Measurements from ENCODE around the gene CDK9.
"Not testable (repeated sequence)": the region's sequence is repeated elsewhere in the genome, so short reads cannot be mapped to it uniquely, and the experiment has no call there.

The CDK9 gene

DNA sequence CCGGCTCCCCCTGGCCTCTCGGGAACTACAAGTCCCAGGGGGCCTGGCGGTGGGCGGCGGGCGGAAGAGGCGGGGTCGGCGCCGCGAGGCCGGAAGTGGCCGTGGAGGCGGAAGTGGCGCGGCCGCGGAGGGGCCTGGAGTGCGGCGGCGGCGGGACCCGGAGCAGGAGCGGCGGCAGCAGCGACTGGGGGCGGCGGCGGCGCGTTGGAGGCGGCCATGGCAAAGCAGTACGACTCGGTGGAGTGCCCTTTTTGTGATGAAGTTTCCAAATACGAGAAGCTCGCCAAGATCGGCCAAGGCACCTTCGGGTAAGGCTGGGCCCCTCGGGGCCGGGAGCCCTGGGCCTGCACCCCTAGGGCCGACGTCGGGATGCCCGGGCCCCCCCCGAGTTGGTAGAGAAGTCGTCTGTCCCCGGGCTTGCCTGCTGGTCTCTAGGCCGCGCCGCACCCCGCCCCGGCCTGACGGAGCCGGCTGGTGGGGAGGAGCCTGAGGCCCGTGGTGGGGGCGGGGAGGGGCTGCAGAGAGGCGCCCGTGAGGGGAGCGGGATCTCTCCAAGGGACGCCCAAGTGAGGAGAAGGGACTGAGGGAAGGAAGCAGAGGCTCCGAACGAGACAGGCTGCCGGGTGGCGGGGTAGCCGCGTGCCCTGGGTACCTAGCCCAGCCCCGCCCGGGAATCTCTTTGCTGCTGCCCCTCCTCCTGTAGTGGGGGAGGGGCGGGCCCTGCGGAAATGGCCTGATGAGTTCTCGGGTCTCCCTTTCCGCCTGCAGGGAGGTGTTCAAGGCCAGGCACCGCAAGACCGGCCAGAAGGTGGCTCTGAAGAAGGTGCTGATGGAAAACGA, at the start of gene CDK9:
CDK9 (plus strand) TSS at position 102 of the 840 bp plus-strand sequence; CDS start at position 217, 115 bp downstream.
- peak; percentile 96 for DNase-seq (ENCODE audit: low spot score)

DNA sequence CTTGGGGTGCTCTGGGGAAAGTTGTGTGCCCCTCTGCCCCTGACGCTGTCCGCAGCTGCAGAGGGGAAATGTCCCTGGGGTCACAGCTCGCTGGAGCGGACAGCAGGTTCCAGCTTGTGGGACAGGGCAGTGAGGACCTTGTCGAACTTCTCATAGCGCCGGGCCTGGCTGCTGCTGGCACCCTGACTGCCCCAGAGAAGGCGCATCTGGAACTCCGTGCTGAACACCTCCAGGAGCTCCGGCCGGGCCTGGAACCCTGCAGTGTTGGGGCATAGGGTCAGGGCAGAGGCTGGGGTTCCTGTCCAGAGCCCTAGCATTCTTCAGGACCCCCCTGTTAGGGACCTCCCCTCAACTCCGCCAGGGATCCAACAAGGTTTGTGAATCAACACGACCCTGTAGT, 47.2 kb upstream of the CDK9 start:
- no peak for DNase-seq (ENCODE audit: low spot score)

DNA sequence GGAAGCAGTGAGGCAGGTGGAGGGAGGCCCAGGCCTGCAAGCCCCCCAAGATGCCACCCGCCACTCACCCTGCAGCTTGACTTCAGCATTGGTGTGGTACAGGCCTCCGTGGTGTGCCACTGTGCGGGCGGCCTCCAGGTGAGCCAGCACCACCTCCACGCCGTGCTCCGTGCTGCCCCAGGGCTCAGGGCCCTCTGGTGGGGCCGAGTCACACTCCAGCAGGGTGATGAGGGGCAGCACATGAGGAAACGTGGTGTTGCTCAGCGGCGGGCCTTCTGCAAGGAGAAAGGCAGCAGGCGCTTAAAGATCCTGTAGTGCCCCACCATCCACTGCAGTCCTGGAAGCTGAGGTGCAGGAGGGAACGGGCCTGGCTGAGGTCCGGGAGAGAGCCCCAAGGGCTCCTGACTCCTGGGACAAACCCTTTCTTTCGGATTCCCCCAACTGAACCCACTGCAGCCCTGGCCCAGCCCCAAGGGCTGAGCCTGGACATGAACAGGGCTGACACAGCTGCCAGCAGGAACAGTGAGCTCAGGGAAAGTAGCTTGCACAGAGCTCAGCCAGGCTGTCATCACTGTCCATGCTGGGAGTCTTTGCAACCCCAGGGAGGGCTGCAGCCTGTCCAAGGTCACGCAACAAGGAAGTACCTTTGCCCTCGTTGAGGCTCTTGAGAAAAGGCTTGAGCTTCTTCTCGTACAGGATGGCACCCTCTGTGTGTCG, 46.1 kb upstream of the CDK9 start:
- no peak for DNase-seq (ENCODE audit: low spot score)

DNA sequence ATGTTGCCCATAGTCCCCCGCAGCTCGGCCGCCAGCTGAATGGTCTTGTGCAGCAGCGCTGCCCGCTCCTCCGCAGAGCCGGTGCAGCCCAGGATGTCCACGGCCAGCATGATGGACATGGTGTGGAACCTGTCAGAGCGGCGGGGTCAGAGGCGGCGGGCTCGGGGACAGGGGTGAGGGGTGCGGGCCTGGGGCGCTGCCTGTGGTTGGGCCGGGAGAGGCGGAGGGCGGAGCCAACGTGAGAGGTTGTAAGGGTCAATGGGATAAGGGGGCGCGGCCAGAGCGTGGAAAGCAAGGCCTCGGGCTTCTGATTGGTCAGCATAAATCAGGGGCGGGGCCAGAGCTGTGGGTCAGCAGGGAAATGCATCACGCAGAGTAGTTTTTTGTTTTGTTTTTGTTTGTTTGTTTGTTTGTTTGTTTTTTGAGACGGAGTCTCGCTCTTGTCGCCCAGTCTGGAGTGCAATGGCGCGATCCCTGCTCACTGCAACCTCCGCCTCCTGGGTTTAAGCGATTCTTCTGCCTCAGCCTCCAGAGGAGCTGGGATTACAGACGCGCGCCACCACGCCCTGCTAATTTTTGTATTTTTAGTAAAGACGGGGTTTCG, 43.9 kb upstream of the CDK9 start:
- DNase-seq (ENCODE audit: low spot score): no peak

DNA sequence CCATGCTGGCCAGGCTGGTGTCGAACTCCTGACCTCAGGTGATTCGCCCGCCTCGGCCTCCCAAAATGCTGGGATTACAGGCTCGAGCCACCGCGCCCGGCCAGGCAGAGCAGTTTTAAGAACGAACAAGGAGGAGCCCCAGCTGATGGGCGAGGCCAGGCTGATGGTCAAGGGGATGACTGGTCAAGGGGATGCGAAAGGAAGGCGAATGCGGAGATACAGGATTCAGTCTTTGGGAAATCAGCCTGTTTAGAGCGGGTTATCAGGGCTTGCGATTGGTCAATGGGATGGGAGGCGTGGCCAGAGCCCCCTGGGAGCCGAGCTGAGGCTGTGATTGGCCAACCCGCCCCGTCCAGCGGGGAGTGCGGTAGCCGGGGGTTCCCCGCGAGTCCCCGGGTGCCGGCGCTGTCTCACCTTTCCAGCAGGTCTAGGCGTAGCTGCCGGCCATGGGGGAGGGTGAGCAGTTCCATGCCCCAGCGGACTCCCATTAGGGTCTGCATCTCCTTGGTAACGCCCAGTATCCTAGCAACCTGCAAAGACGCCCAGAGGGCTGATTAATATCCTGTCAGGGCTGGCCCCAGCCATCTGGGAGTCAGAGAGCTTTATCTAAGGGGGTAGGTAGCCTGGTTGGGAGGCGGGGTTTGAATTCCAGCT, 43.3 kb upstream of the CDK9 start:
- DNase-seq (ENCODE audit: low spot score): peak; percentile 66

DNA sequence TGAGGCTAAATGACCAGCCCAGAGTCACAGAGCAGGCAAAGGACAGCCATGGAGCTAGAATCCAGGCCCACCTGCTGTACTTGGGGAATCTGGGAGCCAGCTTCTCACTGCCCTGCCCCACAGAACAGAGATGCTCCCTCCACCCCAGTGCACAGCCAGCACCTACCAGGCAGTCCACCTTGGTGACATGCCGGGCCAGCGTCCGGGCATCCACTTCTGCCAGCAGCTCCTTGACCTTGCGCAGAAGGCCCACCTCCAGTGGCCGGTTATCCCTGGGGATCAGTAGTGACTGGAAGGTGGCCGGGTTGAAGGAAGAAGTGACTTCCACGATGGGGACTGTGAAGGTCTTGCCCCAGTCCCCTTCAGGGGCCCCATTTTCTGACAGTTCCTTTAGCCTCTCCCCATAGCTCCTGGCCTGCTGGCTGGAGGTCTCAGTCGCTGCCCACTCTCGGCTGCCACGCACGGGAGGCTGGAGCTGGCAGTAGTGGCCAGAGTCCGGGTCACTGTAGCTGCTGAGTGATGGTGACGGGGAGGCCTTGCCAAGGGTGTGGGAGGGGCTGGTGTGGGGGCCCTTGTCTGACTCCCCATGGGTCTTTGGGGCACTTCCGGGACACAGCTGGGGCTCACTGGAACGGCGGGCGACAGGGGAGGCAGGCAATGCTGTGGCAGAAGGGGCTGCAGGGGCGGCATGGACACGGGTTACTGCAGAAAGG, 41.3 kb upstream of the CDK9 start:
- no peak for DNase-seq (ENCODE audit: low spot score)

DNA sequence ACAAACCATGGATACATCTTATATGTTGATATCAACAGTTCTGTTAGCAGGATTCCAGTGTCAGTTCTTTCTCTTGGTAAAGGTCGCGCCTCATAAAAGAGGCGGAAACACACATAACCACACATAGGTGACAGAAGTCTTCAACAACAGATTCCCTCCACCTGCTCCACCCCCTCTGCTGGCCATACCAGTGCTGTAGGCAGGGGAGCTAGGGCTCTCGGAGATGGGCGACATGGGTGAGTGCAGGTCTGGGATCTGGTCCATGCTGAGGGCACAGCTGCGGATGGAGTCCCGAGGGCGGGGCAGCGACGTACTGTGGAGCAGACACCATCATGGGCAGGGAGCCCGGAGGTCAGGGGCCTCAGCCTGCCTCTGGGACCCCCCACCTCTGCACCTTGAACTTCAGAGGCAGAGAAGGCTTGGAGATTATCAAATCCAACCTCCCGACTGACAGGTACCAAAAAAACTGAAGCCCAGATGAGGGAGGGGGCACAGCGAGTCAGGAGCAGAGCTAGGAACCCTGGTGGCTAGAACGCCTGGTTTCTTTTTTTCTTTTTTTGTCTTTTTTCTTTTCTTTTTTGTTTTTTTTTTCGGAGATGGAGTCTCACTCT, 38.8 kb upstream of the CDK9 start:
- no peak for DNase-seq (ENCODE audit: low spot score)

DNA sequence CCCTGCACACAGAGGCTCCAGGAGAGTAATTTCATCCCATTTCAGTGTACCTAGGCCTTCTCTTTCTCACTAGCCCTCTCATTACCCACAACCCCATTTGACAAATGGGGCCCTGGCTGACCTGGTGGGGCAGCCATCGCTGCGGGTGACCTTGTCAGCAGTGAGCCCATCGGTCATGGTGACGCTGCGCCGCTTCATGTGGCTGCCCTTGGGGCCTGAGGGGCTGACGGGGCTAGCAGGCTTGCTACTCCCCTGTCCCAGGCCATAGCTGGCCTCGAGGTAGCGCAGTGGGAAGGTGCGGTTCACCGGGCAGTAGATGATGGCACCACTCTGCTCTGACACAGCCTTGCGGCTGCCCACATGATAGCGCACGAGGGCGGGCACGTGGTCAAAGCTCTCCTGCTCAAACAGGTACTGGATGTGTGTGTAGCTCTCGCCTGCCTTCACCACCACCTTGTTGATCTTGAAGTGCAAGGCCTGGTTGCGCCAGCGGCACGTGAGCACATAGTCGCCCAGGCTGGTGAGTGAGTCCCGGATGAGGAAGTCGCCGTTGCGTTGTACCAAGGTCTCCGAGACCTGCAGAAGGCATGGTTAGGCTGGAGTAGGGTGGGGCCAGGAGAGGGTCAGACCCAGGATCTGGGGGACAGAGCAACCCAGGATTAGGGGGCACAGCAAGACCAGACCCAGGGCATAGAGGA, 36.6 kb upstream of the CDK9 start:
- DNase-seq (ENCODE audit: low spot score): no peak

DNA sequence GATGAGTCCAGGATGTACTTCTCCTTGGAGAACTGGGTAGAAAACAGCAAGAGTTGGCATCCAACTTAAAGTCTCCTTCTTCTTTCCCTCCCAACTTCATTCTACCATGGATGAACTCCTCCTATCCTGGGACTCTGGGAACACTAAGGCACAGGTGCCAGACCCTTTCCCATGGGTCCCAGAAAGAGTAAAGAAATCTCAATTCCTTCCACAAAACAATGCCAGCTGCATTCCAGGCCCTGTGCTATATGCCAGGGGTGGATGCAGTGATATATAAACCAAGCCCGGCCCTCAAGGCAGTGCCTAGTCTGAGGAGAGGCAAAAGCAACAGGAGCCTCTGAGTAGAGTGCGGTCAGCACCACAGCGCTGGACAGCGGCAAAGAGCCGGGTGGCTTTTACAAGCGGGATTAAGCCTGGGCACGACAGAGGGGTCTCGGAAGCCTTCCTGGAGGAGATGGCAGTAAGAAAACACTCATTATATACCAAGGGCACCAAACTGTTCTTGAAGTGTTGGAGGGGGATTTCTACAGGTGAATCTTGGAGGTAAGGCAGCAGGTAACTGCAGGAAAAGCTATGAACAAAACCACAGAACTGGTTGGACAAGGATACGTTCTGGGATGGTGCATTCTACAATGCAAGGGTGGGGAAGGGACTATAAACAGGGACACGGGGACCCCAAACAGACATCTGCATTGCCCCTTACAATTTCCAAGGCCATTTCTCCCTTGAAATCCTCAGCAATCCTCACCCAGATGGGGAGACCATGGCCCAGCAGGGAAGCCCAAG, 34.4 kb upstream of the CDK9 start:
- no peak for DNase-seq (ENCODE audit: low spot score)

DNA sequence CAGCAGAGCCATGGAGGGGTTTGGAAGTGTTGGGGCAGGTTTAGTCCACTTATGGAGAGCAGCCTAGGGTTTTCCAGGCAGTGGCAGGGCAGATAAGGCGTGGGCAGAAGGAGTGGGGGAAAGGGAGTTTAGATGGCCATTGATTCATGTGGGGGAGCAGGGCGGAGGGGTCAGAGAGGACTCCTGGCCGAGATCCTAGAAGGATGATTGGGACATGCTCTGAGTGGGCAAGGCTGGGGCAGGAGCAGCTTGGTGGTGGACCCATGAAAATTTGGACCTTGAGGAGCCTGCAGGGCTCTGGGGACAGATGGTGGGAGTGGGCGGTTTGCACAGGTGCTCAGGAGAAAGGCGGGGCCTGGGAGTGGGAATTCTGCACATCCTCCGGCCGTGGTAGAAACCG, 32.7 kb upstream of the CDK9 start:
- DNase-seq (ENCODE audit: low spot score): no peak

DNA sequence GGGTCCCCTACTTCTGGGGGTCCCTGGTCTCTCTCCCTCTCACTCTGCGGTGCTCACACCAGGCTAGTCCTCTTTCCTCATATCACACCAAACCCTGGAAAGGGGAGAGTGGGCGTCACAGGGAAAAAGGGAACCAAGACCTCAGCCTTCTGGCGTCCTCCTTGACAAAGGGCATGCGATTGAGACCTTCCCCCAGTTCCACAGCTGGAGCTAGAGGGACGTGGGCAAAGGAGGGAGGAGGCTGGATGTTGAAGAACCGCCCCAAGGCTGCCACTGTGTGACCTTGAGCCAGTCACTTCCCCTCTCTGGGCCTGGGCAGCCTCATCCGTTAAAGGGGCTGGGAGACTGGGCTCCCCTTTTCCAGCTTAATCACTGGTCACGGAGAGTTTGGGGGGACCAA, 32.2 kb upstream of the CDK9 start:
- no peak for DNase-seq (ENCODE audit: low spot score)

DNA sequence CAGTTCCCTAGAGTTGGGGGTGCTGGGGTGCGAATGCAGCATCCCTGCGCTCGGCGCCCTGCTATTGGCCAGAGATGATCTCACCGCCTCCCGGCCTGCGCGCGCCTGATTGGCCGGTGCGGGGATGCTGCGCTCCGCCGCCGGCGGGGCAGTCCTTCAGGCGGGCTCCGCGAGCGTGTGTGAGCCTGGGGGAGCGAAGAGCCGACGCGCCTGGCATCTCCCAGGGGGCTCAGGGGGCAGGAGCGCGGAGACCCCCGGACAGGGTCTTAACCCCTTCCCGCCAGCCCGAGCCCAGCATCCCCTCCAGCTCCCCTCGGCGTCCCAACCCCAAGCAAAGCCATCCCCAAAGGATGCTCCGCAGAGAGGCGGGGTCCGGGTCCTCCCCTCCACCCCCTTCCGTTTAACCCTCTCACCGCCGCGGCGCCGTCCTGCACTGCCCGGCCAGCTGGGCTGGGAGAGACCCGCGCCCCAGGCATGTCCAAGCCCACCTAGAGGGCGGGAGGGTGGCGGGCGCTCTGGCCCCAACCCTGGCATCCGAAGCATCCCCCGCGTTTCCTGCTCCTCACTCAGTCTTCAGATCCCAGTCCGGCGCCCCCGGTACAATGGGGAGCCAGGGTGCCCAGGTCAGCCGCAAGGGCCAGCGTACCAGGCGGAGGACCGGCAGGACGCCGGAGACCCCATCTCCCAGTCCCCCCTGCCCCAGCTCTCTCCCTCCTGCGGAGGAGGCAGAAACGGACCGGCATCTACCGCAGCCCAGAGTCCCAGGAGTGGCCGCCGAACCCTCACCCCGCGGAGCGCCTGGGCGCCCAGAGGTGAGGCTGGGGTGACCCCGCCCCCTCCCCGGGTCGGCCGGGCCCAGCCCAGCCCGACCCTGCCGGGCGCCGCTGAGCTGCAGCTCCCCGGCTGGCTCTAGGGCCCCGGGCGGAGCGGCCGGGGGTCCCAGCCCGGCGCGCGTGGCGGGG, 31.5 kb upstream of the CDK9 start:
- peak; percentile 93 for DNase-seq (ENCODE audit: low spot score)

DNA sequence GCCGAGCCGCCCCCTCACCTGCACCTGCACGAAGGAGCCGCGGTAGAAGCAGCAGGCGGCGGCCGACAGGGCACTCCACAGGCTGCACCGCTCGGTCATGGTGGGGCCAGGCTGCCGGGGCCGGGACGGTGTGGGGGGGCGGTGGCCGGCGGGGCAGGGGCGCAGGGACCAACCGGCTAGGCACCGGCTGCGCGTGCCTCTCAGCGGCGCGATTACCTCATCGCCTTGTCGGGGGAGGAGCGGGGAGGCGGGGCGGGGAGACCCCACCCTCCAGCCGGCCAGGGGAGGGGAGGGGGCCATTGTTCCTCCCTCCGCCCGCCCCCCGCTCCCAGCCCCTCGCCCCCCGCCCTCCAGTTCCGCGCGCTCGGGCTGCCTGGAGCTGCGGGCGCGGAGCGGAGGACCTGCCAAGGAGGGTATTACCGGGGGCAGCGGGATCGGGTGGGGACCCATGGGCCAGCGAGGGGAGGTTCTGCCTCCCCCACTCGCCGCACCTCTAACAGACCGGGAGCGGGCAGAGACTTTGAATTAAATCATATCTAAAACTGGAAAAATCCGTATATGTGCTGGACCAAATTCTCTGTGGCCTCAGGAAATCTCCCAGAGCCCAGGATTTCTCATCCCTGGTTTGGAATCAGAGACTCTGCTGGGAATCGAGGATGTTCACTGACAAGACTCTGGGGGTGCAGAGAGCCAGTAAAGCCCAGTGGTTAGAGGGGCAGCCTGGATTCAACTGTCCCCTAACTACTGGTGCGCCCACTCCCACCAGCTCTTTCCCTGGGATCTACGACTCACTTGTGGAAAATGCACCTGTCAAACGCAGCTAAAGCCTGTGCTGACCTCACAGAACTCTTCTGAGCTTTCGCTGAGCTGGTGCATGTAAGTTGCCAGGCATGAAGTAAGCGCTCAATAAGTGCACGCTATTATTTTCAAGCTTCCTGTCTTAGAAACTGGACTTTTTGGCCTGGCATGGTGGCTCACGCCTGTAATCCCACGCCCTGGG, 30.5 kb upstream of the CDK9 start:
- DNase-seq (ENCODE audit: low spot score): peak; percentile 78

DNA sequence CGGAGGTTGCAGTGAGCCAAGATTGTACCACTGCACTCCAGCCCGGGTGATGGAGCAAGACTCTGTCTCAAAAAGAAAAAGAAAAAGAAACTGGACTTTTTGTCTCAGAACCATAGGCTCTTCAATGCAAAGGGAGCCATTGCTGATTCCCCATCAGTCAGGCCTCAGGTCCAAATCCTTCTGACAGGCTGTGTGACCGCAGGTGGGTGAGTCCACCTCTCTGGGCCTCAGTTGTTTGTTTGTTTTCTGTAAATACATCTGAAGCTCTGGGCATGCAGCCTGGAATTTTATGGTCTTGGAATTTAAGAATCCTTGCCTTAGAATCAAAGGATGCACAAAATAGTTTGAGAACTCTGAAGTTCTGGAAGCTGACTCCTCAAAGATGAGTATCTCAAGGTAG, 29.6 kb upstream of the CDK9 start:
- DNase-seq (ENCODE audit: low spot score): no peak

DNA sequence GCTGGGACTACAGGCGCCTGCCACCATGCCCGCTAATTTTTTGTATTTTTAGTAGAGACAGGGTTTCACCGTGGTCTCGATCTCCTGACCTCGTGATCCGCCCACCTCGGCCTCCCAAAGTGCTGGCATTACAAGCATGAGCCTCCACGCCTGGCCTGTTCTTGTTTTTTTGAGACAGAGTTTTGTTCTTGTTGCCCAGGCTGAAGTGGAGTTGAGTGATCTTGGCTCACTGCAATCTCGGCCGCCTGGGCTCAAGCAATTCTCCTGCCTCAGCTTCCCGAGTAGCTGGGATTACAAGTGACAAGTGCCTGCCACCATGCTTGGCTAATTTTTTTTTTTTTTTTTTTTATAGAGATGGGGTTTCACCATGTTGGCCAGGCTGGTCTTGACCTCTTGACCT, 29.1 kb upstream of the CDK9 start:
- DNase-seq (ENCODE audit: low spot score): not testable (repeated sequence)

DNA sequence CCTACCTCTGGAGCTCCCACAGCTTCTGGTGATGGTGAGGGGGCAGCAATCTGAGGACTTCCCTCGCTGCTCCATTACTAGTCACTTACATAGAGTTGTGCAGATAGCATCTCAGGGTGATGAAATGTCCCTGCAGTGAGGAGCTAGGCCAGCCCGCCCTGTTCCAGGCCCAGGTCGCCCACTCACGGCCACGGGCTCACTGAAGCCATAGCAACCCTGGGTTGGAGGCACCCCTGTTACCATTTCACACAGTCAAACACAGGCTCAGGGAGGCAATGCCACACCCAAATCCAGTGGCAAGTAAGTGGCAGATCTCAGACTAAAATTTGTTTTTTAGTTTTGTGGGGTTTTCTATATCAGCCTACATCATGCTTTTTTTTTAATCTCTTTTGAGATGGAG, 27.0 kb upstream of the CDK9 start:
- DNase-seq (ENCODE audit: low spot score): no peak

DNA sequence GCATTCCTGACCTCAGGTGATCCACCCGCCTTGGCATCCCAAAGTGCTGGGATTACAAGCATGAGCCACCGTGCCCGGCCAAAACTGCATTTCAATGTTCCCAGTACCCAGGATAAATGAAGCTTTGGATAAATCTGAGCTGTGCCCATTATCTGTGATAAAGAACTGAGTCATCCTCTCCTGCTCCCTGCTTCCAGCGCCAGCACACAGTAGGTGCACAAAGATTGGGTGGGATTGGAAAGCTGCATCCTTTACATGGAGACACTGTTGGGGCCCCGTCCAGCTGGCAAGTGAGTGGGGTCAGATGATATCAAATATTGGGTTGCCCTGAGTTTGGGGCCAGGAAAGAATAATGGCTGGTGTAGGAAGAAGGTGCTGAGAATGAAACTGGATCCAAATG, 24.8 kb upstream of the CDK9 start:
- DNase-seq (ENCODE audit: low spot score): no peak

Data from D341Med (cell line).